ENCODE data around the gene AKR1D1. TPM values are rescaled to one million over a fixed set of nuclear protein-coding genes. Genes with fewer than 3 reads are reported as not detected.
A peak's percentile ranks its signal among the peaks of the same experiment; 100 is the strongest.
"Not testable (repeated sequence)": the region's sequence is repeated elsewhere in the genome, so short reads cannot be mapped to it uniquely, and the experiment has no call there.

Gene AKR1D1
- total and polyA plus RNA-seq, 2 donors (not counting 1 experiment from before 2014, with no cell fraction given): not detected

DNA sequence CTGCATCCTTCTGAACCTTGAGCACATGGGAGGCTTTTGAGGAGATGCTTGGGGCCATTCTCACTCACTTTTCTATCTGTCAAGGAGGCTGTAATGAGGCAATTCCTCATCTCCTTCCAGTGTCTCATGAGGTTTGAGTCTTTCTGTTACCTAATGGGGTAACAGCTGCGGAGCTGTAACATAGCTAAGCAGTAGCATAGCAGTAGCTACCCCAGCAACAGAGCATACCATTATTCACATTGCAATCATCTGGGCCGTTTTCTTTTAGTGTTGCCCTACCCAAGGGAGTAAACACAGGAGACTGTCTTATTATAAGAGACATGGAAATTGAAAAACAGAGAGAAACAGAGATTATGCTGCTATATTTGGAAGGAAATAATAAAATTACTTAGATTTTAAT, 68.7 kb downstream of the AKR1D1 start:
- no peaks in the 10 kb centered on the region for H3K79me2 ChIP-seq (ENCODE audit: control insufficient read depth, insufficient read depth, low read length)
- Mint-ChIP-seq H3K27ac (no peak overlapping the region), H3K27me3 (peaks cover 5% of the 10 kb centered on the region), H3K4me3 (no peak overlapping the region), H3K9me3 (ENCODE audit: insufficient read depth) (no peaks in the 10 kb centered on the region), H3K4me1 (no peaks in the 10 kb centered on the region)
- no CpG with 5 or more reads among the region's 2 CpGs for WGBS (ENCODE audit: insufficient coverage)
- H3K4me1 ChIP-seq (ENCODE audit: control insufficient read depth in 2 of 2, insufficient read depth in 2 of 2, low read length in 2 of 2): no peaks in the 10 kb centered on the region
- ATAC-seq (ENCODE audit: low read depth): no peak
- CTCF ChIA-PET: no interaction called here
- no peak overlapping the region for H3K27ac ChIP-seq (ENCODE audit: low read length in 2 of 2)
- no peak overlapping the region for H3K4me3 ChIP-seq (ENCODE audit: control extremely low read depth in 1 of 5, extremely low read depth in 1 of 5, insufficient read depth in 1 of 5, low read depth in 2 of 5, low read length in 4 of 5)
- no peaks in the 10 kb centered on the region for H3K36me3 ChIP-seq (replicated peaks in 1 of 2; ENCODE audit: control extremely low read depth in 1 of 2, control insufficient read depth in 1 of 2, extremely low read depth in 1 of 2, insufficient read depth in 2 of 2, low read length in 1 of 2)
- TF ChIP-seq EZH2 (IDR thresholded peaks at IDR 0.05; ENCODE audit: borderline replicate concordance, insufficient read depth, low read depth, low read length, poor library complexity, severe bottlenecking): no peak
- TF ChIP-seq CTCF (IDR thresholded peaks at IDR 0.05): no peak
- H3K9me3 ChIP-seq (ENCODE audit: control extremely low read depth in 1 of 3, control insufficient read depth in 2 of 3, insufficient read depth in 1 of 3, low read length in 2 of 3): no peaks in the 10 kb centered on the region
- no peaks in the 10 kb centered on the region for H4K20me1 ChIP-seq (ENCODE audit: control insufficient read depth, insufficient read depth, low read length, poor library complexity, severe bottlenecking)
- intact Hi-C loops (cut with micrococcal nuclease): no loop called here
- no peak overlapping the region for H2AFZ ChIP-seq (ENCODE audit: insufficient read depth, low read depth, low read length, poor library complexity, severe bottlenecking)
- POLR2A ChIA-PET: no interaction called here
- H3K4me2 ChIP-seq (replicated peaks; ENCODE audit: low read depth, low read length, poor library complexity, severe bottlenecking): no peak overlapping the region
- H3K27me3 ChIP-seq (replicated peaks in 1 of 4; ENCODE audit: control extremely low read depth in 1 of 4, control insufficient read depth in 3 of 4, insufficient read depth in 4 of 4, low read length in 3 of 4): peaks cover 0 to 3% (median 0%) of the 10 kb centered on the region in 4 experiments
- DNase-seq: no peak
- H3K9ac ChIP-seq (ENCODE audit: low read length): no peak overlapping the region

DNA sequence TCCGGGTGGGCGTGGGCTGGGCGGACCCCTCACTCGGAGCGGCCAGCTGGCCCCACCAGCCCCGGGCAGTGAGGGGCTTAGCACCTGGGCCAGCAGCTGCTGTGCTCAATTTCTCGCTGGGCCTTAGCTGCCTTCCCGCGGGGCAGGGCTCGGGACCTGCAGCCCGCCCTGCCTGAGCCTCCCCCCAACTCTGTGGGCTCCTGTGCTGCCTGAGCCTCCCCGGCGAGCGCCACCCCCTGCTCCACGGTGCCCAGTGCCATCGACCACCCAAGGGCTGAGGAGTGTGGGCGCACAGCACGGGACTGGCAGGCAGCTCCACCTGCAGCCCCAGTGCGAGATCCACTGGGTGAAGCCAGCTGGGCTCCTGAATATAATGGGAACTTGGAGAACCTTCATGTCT, 70.0 kb downstream of the AKR1D1 start:
- H3K36me3 ChIP-seq (replicated peaks in 1 of 2; ENCODE audit: control extremely low read depth in 1 of 2, control insufficient read depth in 1 of 2, extremely low read depth in 1 of 2, insufficient read depth in 2 of 2, low read length in 1 of 2); H3K9me3 Mint-ChIP-seq (ENCODE audit: insufficient read depth); POLR2A ChIA-PET; H3K27ac Mint-ChIP-seq; CTCF ChIA-PET; H3K4me1 Mint-ChIP-seq; H2AFZ ChIP-seq (ENCODE audit: insufficient read depth, low read depth, low read length, poor library complexity, severe bottlenecking); H3K27ac ChIP-seq (ENCODE audit: low read length in 2 of 2); ATAC-seq (ENCODE audit: low read depth); H3K4me2 ChIP-seq (replicated peaks; ENCODE audit: low read depth, low read length, poor library complexity, severe bottlenecking); H3K27me3 Mint-ChIP-seq; intact Hi-C loops (cut with micrococcal nuclease); H3K27me3 ChIP-seq (replicated peaks in 1 of 4; ENCODE audit: control extremely low read depth in 1 of 4, control insufficient read depth in 3 of 4, insufficient read depth in 4 of 4, low read length in 3 of 4); H3K9ac ChIP-seq (ENCODE audit: low read length); H3K4me3 Mint-ChIP-seq; H3K4me3 ChIP-seq (ENCODE audit: control extremely low read depth in 1 of 5, extremely low read depth in 1 of 5, insufficient read depth in 1 of 5, low read depth in 2 of 5, low read length in 4 of 5); H4K20me1 ChIP-seq (ENCODE audit: control insufficient read depth, insufficient read depth, low read length, poor library complexity, severe bottlenecking); H3K4me1 ChIP-seq (ENCODE audit: control insufficient read depth in 2 of 2, insufficient read depth in 2 of 2, low read length in 2 of 2); DNase-seq; H3K79me2 ChIP-seq (ENCODE audit: control insufficient read depth, insufficient read depth, low read length); H3K9me3 ChIP-seq (ENCODE audit: control extremely low read depth in 1 of 3, control insufficient read depth in 2 of 3, insufficient read depth in 1 of 3, low read length in 2 of 3): not testable (repeated sequence)
- 92% methylated on average over 10 of the region's 19 CpGs for WGBS (ENCODE audit: insufficient coverage)

- peak overlapping the region; percentile 49 for H3K4me2 ChIP-seq (replicated peaks; ENCODE audit: low read depth, low read length, poor library complexity, severe bottlenecking)
- H3K9me3 ChIP-seq (ENCODE audit: control extremely low read depth in 1 of 3, control insufficient read depth in 2 of 3, insufficient read depth in 1 of 3, low read length in 2 of 3); intact Hi-C loops (cut with micrococcal nuclease); H3K36me3 ChIP-seq (replicated peaks in 1 of 2; ENCODE audit: control extremely low read depth in 1 of 2, control insufficient read depth in 1 of 2, extremely low read depth in 1 of 2, insufficient read depth in 2 of 2, low read length in 1 of 2); H3K4me1 Mint-ChIP-seq; H3K4me1 ChIP-seq (ENCODE audit: control insufficient read depth in 2 of 2, insufficient read depth in 2 of 2, low read length in 2 of 2); CTCF ChIA-PET; H3K9ac ChIP-seq (ENCODE audit: low read length); ATAC-seq (ENCODE audit: low read depth); H3K27me3 ChIP-seq (replicated peaks in 1 of 4; ENCODE audit: control extremely low read depth in 1 of 4, control insufficient read depth in 3 of 4, insufficient read depth in 4 of 4, low read length in 3 of 4); H3K27ac Mint-ChIP-seq; POLR2A ChIA-PET; H3K9me3 Mint-ChIP-seq (ENCODE audit: insufficient read depth); H3K27ac ChIP-seq (ENCODE audit: low read length in 2 of 2); H3K79me2 ChIP-seq (ENCODE audit: control insufficient read depth, insufficient read depth, low read length); H3K4me3 Mint-ChIP-seq; DNase-seq; H3K27me3 Mint-ChIP-seq; H4K20me1 ChIP-seq (ENCODE audit: control insufficient read depth, insufficient read depth, low read length, poor library complexity, severe bottlenecking): not testable (repeated sequence)
- 47% methylated on average over 28 of the region's 32 CpGs for WGBS (ENCODE audit: insufficient coverage)
- H2AFZ ChIP-seq (ENCODE audit: insufficient read depth, low read depth, low read length, poor library complexity, severe bottlenecking): peak overlapping the region; percentile 40
- H3K4me3 ChIP-seq (ENCODE audit: control extremely low read depth in 1 of 5, extremely low read depth in 1 of 5, insufficient read depth in 1 of 5, low read depth in 2 of 5, low read length in 4 of 5): peak overlapping the region in 1 of 5 experiments; percentile 34
Observed at GRCh38 chr7:138146757-138147734, 70.8 kb downstream of the AKR1D1 start.

Measured in B cell (primary cell).